ENCODE measurements around the gene KRTAP10-1. TPM values are rescaled to one million over a fixed set of nuclear protein-coding genes. Genes with fewer than 3 reads are reported as not detected.

The KRTAP10-1 gene
- total RNA-seq, 1 experiment from 2014 or later: not detected

DNA sequence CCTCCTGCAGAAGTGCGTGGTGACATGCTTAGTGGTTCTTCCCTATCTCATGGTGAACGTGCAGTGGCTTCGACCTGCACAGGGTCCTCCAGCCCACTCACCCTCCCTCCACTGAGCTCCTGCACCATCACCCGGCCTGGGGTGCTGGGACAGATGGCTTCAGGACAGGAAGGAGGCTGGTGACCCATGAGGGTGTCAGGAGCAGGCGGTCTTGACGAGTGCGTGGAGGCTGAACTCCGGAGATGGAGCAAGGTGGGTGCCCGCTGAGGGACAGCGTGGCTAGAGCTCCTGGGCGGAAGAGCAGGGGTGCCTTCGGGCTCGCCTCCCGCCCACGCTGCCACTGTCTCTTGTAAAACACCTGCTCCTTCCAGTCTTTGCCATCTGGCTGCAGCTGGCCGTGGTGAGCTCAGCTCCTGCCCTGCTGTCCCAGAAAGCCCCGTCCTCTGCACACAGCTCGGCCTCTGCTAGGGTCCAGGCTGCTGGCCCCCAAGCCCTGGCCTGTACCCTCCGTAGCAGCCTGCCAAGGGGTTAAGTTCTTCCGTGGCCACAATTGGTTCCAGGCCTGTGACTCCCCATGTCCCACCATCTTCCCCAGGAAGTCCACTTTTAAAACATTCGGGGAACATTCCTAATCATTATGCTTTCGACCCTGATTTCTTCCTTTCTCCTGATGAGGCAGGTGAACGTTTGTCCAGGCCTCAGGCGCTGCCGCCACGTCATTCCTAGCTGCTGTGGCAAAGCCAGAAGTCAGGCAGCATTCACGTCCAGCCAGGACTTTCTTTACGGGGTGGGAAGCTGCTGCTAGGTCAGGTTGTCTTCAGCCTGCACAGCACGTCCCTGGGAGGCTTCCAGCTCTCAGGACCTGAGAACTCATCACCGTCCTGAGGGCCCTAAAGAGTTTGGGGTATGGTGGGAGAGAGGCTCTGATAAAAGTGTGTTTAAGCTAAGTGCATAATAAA is 8.1 kb downstream of the KRTAP10-1 start:
- Histone ChIP-seq H3K4me1 (ENCODE audit: insufficient read depth, low read length) (no peaks in the 10 kb centered on the region; the same call in 1 of the 2 replicates), H2BK5ac (ENCODE audit: insufficient read length, low read length) (no peak overlapping the region), H3K4me2 (ENCODE audit: insufficient read depth, insufficient read length, low read length) (no peak overlapping the region), H2AK5ac (ENCODE audit: insufficient read length, low read length) (no peak overlapping the region), H3T11ph (ENCODE audit: low read length) (no peak overlapping the region), H2BK120ac (ENCODE audit: low read depth, low read length, poor library complexity, severe bottlenecking) (no peak overlapping the region), H3K4ac (ENCODE audit: low read depth, low read length) (no peak overlapping the region), H3K23me2 (ENCODE audit: insufficient read length, low read depth, low read length, poor library complexity, severe bottlenecking) (no peaks in the 10 kb centered on the region), H3K27me3 (ENCODE audit: insufficient read depth, low read length) (no peaks in the 10 kb centered on the region), H4K5ac (ENCODE audit: insufficient read length, low read depth, low read length) (no peak overlapping the region), H2BK15ac (ENCODE audit: low read depth, low read length) (no peak overlapping the region), H3K18ac (ENCODE audit: insufficient read length, low read depth, low read length) (no peak overlapping the region), H2BK12ac (ENCODE audit: insufficient read length, low read depth, low read length) (no peak overlapping the region), H3K14ac (ENCODE audit: insufficient read depth, low read length) (no peak overlapping the region), H2BK20ac (ENCODE audit: low read depth, low read length, poor library complexity, severe bottlenecking) (no peak overlapping the region), H4K8ac (replicated peaks; ENCODE audit: insufficient read length, low read depth, low read length) (no peak overlapping the region), H3K79me1 (ENCODE audit: insufficient read depth, low read depth, low read length, poor library complexity, severe bottlenecking) (no peaks in the 10 kb centered on the region), H4K91ac (ENCODE audit: insufficient read length, low read depth, low read length) (no peak overlapping the region), H3K27ac (ENCODE audit: insufficient read length, low read depth, low read length) (no peak overlapping the region), H3K23ac (ENCODE audit: insufficient read length, low read depth, low read length) (no peak overlapping the region), H3K9me3 (ENCODE audit: control insufficient read depth, low read depth, low read length) (no peaks in the 10 kb centered on the region), H3K79me2 (ENCODE audit: insufficient read depth, low read length) (no peaks in the 10 kb centered on the region), H3K56ac (ENCODE audit: insufficient read length, low read depth, low read length) (no peak overlapping the region), H4K20me1 (ENCODE audit: control insufficient read depth, insufficient read depth, insufficient read length) (no peaks in the 10 kb centered on the region), H3K9ac (ENCODE audit: extremely low read depth, insufficient read length, low read length) (no peak overlapping the region), H2AFZ (ENCODE audit: low read length) (no peak overlapping the region)
- TF ChIP-seq CTCF (conservative IDR thresholded peaks at IDR 0.05): no peak
- H3K27ac Mint-ChIP-seq: peak overlapping the region in 1 of 3 experiments; percentile 6; a peak in 1 of 7 replicates
- peaks cover 4% of the 10 kb centered on the region for H3K27me3 Mint-ChIP-seq (ENCODE audit: low read depth)
- H3K9me3 Mint-ChIP-seq: peaks cover 0 to 5% of the 10 kb centered on the region in 2 experiments; a peak in 2 of 5 replicates
- peaks cover 2 to 8% of the 10 kb centered on the region in 2 experiments; a peak in 3 of 4 replicates for H3K4me1 Mint-ChIP-seq
- WGBS (ENCODE audit: extremely low coverage, insufficient read length, low lambda C conversion rate): no CpG with 5 or more reads among the region's 30 CpGs
- peaks cover 0 to 5% (median 0%) of the 10 kb centered on the region in 3 experiments; a peak in 1 of 7 replicates for H3K36me3 Mint-ChIP-seq (ENCODE audit: insufficient read depth in 1 of 3, low read depth in 3 of 3)
- DNase-seq: no peak
- H3K4me3 Mint-ChIP-seq: no peak overlapping the region
